Panc1 (cell line): Measurements from ENCODE around the gene SRSF5.

Source experiments
- POLR2AphosphoS5 ChIP-seq: IDR thresholded peaks from 2 replicates; pipeline ENCODE4 v1.6.1; 2012; ENCODE audit warnings: mild to moderate bottlenecking, low read depth, low read length, moderate library complexity
- TCF7L2 ChIP-seq: IDR thresholded peaks from 2 replicates; pipeline ENCODE4 v1.6.1; 2011; ENCODE audit warnings: mild to moderate bottlenecking, low read depth, low read length, inconsistent platforms
- TF ChIP-seq, protein P1 (sequence below): fragments of 450-650 bp; IDR thresholded peaks from 2 replicates; pipeline ENCODE4 v1.5.1; 2017; ENCODE audit warnings: mild to moderate bottlenecking
- TF ChIP-seq, protein P2 (sequence below), 2 experiments: IDR thresholded peaks; 2 replicates each; pipeline ENCODE4 v1.6.1; 2011 to 2012; ENCODE audit warnings: low read depth in 2 of 2, control low read depth in 1 of 2, low read length in 1 of 2, mild to moderate bottlenecking in 1 of 2, moderate library complexity in 1 of 2; ENCODE audit not compliant: insufficient read depth in 1 of 2

DNA sequence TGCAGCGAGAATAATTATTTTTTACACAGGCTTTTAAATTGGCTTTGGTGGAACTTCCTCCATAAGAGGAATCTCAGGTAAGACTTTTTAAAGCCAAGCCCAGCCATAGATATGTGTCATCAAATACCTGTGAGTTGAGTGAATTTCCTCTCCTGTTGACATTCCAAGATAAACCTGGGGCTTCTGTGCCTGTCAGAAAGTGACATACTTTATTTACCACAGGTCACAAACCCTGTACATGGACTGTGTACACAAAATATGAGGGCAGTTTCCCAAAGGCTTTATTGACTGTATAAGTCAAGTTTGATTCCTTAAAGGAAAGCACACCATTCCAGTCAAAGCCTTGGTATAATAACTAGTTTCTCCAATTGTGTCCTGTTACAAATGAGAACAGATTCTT lies 25.9 kb upstream of the SRSF5 start:
- TF ChIP-seq, protein P1, sequence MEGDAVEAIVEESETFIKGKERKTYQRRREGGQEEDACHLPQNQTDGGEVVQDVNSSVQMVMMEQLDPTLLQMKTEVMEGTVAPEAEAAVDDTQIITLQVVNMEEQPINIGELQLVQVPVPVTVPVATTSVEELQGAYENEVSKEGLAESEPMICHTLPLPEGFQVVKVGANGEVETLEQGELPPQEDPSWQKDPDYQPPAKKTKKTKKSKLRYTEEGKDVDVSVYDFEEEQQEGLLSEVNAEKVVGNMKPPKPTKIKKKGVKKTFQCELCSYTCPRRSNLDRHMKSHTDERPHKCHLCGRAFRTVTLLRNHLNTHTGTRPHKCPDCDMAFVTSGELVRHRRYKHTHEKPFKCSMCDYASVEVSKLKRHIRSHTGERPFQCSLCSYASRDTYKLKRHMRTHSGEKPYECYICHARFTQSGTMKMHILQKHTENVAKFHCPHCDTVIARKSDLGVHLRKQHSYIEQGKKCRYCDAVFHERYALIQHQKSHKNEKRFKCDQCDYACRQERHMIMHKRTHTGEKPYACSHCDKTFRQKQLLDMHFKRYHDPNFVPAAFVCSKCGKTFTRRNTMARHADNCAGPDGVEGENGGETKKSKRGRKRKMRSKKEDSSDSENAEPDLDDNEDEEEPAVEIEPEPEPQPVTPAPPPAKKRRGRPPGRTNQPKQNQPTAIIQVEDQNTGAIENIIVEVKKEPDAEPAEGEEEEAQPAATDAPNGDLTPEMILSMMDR, result no peak
- TF ChIP-seq POLR2AphosphoS5 (no peak), TCF7L2 (no peak)
- TF ChIP-seq, protein P2, sequence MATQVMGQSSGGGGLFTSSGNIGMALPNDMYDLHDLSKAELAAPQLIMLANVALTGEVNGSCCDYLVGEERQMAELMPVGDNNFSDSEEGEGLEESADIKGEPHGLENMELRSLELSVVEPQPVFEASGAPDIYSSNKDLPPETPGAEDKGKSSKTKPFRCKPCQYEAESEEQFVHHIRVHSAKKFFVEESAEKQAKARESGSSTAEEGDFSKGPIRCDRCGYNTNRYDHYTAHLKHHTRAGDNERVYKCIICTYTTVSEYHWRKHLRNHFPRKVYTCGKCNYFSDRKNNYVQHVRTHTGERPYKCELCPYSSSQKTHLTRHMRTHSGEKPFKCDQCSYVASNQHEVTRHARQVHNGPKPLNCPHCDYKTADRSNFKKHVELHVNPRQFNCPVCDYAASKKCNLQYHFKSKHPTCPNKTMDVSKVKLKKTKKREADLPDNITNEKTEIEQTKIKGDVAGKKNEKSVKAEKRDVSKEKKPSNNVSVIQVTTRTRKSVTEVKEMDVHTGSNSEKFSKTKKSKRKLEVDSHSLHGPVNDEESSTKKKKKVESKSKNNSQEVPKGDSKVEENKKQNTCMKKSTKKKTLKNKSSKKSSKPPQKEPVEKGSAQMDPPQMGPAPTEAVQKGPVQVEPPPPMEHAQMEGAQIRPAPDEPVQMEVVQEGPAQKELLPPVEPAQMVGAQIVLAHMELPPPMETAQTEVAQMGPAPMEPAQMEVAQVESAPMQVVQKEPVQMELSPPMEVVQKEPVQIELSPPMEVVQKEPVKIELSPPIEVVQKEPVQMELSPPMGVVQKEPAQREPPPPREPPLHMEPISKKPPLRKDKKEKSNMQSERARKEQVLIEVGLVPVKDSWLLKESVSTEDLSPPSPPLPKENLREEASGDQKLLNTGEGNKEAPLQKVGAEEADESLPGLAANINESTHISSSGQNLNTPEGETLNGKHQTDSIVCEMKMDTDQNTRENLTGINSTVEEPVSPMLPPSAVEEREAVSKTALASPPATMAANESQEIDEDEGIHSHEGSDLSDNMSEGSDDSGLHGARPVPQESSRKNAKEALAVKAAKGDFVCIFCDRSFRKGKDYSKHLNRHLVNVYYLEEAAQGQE (IDR thresholded peaks at IDR 0.05; ENCODE audit: insufficient read depth in 1 of 2, low read depth in 2 of 2, low read length in 1 of 2), result no peak
